OCI-LY1 (cell line): ENCODE results near the gene S100A8.
"Not testable (repeated sequence)": the region's sequence is repeated elsewhere in the genome, so short reads cannot be mapped to it uniquely, and the experiment has no call there.

Experiments
- H2AFZ ChIP-seq: fragments of 200-600 bp; sonication (generic), shearing (Covaris generic); 2 replicates; pipeline ENCODE4 v1.6.0; 2014; ENCODE audit warnings: antibody characterized with exemption, mild to moderate bottlenecking, low read length
- H3F3A ChIP-seq: fragments of 200-600 bp; sonication (generic), shearing (Covaris generic); 2 replicates; pipeline ENCODE4 v1.6.0; 2014; ENCODE audit warnings: mild to moderate bottlenecking, antibody characterized with exemption, low read length, moderate library complexity; ENCODE audit not compliant: insufficient read depth
- H3K27ac ChIP-seq: fragments of 200-600 bp; sonication (generic); 2 replicates; pipeline ENCODE4 v1.5.1; 2014; ENCODE audit warnings: low read length, mixed run types, mild to moderate bottlenecking, low read depth; ENCODE audit not compliant: poor library complexity, severe bottlenecking
- H3K27me3 ChIP-seq: fragments of 200-600 bp; sonication (generic); 2 replicates; pipeline ENCODE4 v1.6.0; 2014; ENCODE audit warnings: antibody characterized with exemption, mild to moderate bottlenecking, low read length, moderate library complexity; ENCODE audit not compliant: insufficient read depth
- H3K36me3 ChIP-seq: fragments of 200-600 bp; sonication (generic); 2 replicates; pipeline ENCODE4 v1.6.1; 2014; ENCODE audit warnings: mild to moderate bottlenecking, antibody characterized with exemption, low read length, moderate library complexity, mixed read lengths; ENCODE audit not compliant: insufficient read depth
- H3K4me1 ChIP-seq: fragments of 200-600 bp; sonication (generic); 2 replicates; pipeline ENCODE4 v1.5.1; 2014; ENCODE audit warnings: mild to moderate bottlenecking, low read length, moderate library complexity; ENCODE audit not compliant: insufficient read depth, severe bottlenecking
- H3K4me2 ChIP-seq: fragments of 200-600 bp; sonication (generic), shearing (Covaris generic); 2 replicates; pipeline ENCODE4 v1.6.1; 2014; ENCODE audit warnings: low read length
- H3K4me3 ChIP-seq: fragments of 200-600 bp; sonication (generic); 2 replicates; pipeline ENCODE4 v1.5.1; 2014; ENCODE audit warnings: low read length, low read depth, mild to moderate bottlenecking, mixed read lengths; ENCODE audit not compliant: poor library complexity, severe bottlenecking
- H3K79me2 ChIP-seq: fragments of 200-600 bp; shearing (Covaris generic); 2 replicates; pipeline ENCODE4 v1.6.1; 2016; ENCODE audit warnings: mixed run types, low read length, mixed read lengths; ENCODE audit not compliant: insufficient read depth
- H3K9ac ChIP-seq: fragments of 200-600 bp; sonication (generic), shearing (Covaris generic); 2 replicates; pipeline ENCODE4 v1.6.1; 2014; ENCODE audit warnings: mild to moderate bottlenecking, low read length, mixed read lengths
- H3K9me2 ChIP-seq: fragments of 200-600 bp; sonication (generic), shearing (Covaris generic); 2 replicates; pipeline ENCODE4 v1.6.1; 2014; ENCODE audit warnings: low read depth, mild to moderate bottlenecking, low read length, mixed read lengths
- H3K9me3 ChIP-seq: fragments of 200-600 bp; shearing (Covaris generic); 2 replicates; pipeline ENCODE4 v1.6.1; 2014; ENCODE audit warnings: low read length, mixed read lengths
- H4K20me1 ChIP-seq: fragments of 200-600 bp; sonication (generic), shearing (Covaris generic); 2 replicates; pipeline ENCODE4 v1.6.0; 2016; ENCODE audit warnings: mild to moderate bottlenecking, low read length; ENCODE audit not compliant: insufficient read depth
- EZH2 ChIP-seq: fragments of 200-600 bp; sonication (generic), shearing (Covaris generic); IDR thresholded peaks from 2 replicates; pipeline ENCODE4 v1.8.0; 2017; ENCODE audit warnings: borderline replicate concordance, mixed run types, mild to moderate bottlenecking, antibody characterized with exemption, low read length, moderate library complexity, mixed read lengths
- TF ChIP-seq, protein P1 (sequence below): fragments of 200-600 bp; sonication (generic), shearing (Covaris generic); IDR thresholded peaks from 2 replicates; pipeline ENCODE4 v1.5.1; 2017; ENCODE audit warnings: mild to moderate bottlenecking, antibody characterized with exemption, low read length, moderate library complexity, mixed read lengths

The S100A8 gene

GRCh38 chr1:153422450-153423068 is 31.7 kb upstream of the S100A8 start:
- no peak overlapping the region for H3K27ac ChIP-seq
- H3K9me2 ChIP-seq: no peaks in the 10 kb centered on the region
- no peak overlapping the region for H3K4me3 ChIP-seq
- no peak overlapping the region for H3K4me2 ChIP-seq
- H3K27me3 ChIP-seq: no peaks in the 10 kb centered on the region
- H3K4me1 ChIP-seq: no peaks in the 10 kb centered on the region
- no peaks in the 10 kb centered on the region for H3F3A ChIP-seq
- TF ChIP-seq EZH2: no peak
- TF ChIP-seq, protein P1, sequence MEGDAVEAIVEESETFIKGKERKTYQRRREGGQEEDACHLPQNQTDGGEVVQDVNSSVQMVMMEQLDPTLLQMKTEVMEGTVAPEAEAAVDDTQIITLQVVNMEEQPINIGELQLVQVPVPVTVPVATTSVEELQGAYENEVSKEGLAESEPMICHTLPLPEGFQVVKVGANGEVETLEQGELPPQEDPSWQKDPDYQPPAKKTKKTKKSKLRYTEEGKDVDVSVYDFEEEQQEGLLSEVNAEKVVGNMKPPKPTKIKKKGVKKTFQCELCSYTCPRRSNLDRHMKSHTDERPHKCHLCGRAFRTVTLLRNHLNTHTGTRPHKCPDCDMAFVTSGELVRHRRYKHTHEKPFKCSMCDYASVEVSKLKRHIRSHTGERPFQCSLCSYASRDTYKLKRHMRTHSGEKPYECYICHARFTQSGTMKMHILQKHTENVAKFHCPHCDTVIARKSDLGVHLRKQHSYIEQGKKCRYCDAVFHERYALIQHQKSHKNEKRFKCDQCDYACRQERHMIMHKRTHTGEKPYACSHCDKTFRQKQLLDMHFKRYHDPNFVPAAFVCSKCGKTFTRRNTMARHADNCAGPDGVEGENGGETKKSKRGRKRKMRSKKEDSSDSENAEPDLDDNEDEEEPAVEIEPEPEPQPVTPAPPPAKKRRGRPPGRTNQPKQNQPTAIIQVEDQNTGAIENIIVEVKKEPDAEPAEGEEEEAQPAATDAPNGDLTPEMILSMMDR: no peak
- H3K79me2 ChIP-seq: no peaks in the 10 kb centered on the region
- H2AFZ ChIP-seq: no peak overlapping the region
- H4K20me1 ChIP-seq: no peaks in the 10 kb centered on the region
- no peak overlapping the region for H3K9ac ChIP-seq
- no peaks in the 10 kb centered on the region for H3K36me3 ChIP-seq
- H3K9me3 ChIP-seq: no peaks in the 10 kb centered on the region

GRCh38 chr1:153420306-153420705 is 29.4 kb upstream of the S100A8 start:
- H3K27ac ChIP-seq: no peak overlapping the region
- H3K27me3 ChIP-seq: no peaks in the 10 kb centered on the region
- no peaks in the 10 kb centered on the region for H4K20me1 ChIP-seq
- H3K9me3 ChIP-seq: no peaks in the 10 kb centered on the region
- no peak for TF ChIP-seq EZH2
- TF ChIP-seq, protein P1: no peak
- no peak overlapping the region for H3K4me3 ChIP-seq
- H3F3A ChIP-seq: no peaks in the 10 kb centered on the region
- H3K9ac ChIP-seq: no peak overlapping the region
- no peaks in the 10 kb centered on the region for H3K9me2 ChIP-seq
- H3K36me3 ChIP-seq: no peaks in the 10 kb centered on the region
- H3K79me2 ChIP-seq: no peaks in the 10 kb centered on the region
- no peaks in the 10 kb centered on the region for H3K4me1 ChIP-seq
- no peak overlapping the region for H3K4me2 ChIP-seq
- H2AFZ ChIP-seq: no peak overlapping the region

GRCh38 chr1:153419436-153419793 is 28.5 kb upstream of the S100A8 start:
- not testable (repeated sequence) for H3K79me2 ChIP-seq, H3K27ac ChIP-seq, H3K27me3 ChIP-seq, H3F3A ChIP-seq, H3K4me1 ChIP-seq, H3K9ac ChIP-seq, H3K4me2 ChIP-seq, H3K9me2 ChIP-seq, H3K4me3 ChIP-seq, H3K36me3 ChIP-seq, H2AFZ ChIP-seq, H4K20me1 ChIP-seq, H3K9me3 ChIP-seq

GRCh38 chr1:153418758-153419435 is 28.0 kb upstream of the S100A8 start:
- H3K9me2 ChIP-seq, H3K4me1 ChIP-seq, H3K4me3 ChIP-seq, H3K27me3 ChIP-seq, H3K79me2 ChIP-seq, H2AFZ ChIP-seq, H3F3A ChIP-seq, H4K20me1 ChIP-seq, H3K9me3 ChIP-seq, H3K4me2 ChIP-seq, H3K27ac ChIP-seq, H3K36me3 ChIP-seq, H3K9ac ChIP-seq: not testable (repeated sequence)
